PC-3 (cell line): ENCODE results near the gene RBM33.

Source experiments
- EZH2phosphoT487 ChIP-seq: fragments of 300-600 bp; sonication (generic); IDR thresholded peaks from 2 replicates; pipeline ENCODE4 v1.6.1; 2018; ENCODE audit warnings: mild to moderate bottlenecking, antibody characterized with exemption, low read length, borderline replicate concordance
- TF ChIP-seq, protein P1 (sequence below): fragments of 300-600 bp; sonication (generic); conservative IDR thresholded peaks from 2 replicates; pipeline ENCODE4 v1.5.1; 2017; ENCODE audit warnings: antibody characterized with exemption, low read depth, mild to moderate bottlenecking, low read length

DNA sequence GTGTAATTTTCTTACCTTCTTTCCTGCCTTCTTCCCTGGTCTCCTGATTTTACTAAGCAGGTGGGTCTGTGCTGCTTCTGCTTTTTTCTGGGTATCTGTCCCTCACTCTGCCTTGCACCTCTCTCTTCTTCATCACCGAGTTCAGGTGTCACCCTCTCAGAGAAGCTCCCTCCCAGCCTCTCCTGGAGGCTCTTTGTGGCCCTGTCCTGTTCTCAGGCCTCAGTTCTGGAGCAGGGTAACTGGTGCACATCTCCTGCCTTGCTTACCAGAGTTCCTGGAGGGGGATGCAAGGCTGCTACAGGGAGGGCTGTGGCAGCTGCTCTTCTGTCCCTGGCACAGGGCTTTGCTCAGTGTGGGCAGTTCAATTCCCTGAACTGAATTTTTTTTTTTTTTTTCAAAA lies 66.1 kb downstream of the RBM33 start:
- TF ChIP-seq, protein P1, sequence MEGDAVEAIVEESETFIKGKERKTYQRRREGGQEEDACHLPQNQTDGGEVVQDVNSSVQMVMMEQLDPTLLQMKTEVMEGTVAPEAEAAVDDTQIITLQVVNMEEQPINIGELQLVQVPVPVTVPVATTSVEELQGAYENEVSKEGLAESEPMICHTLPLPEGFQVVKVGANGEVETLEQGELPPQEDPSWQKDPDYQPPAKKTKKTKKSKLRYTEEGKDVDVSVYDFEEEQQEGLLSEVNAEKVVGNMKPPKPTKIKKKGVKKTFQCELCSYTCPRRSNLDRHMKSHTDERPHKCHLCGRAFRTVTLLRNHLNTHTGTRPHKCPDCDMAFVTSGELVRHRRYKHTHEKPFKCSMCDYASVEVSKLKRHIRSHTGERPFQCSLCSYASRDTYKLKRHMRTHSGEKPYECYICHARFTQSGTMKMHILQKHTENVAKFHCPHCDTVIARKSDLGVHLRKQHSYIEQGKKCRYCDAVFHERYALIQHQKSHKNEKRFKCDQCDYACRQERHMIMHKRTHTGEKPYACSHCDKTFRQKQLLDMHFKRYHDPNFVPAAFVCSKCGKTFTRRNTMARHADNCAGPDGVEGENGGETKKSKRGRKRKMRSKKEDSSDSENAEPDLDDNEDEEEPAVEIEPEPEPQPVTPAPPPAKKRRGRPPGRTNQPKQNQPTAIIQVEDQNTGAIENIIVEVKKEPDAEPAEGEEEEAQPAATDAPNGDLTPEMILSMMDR = no peak
- no peak for TF ChIP-seq EZH2phosphoT487
